GM12875 (cell line): ENCODE data around the gene NRG2.

Source experiments
- H3K4me3 ChIP-seq: one replicate; pipeline ENCODE4 v1.5.1; 2011; ENCODE audit warnings: low read depth, low read length, control low read depth
- CTCF ChIP-seq: IDR thresholded peaks from 2 replicates; pipeline ENCODE4 v1.5.1; 2011; ENCODE audit warnings: low read depth, mild to moderate bottlenecking, control low read depth, inconsistent platforms, low read length, moderate library complexity, borderline replicate concordance; ENCODE audit not compliant: insufficient read depth

NRG2 gene

DNA sequence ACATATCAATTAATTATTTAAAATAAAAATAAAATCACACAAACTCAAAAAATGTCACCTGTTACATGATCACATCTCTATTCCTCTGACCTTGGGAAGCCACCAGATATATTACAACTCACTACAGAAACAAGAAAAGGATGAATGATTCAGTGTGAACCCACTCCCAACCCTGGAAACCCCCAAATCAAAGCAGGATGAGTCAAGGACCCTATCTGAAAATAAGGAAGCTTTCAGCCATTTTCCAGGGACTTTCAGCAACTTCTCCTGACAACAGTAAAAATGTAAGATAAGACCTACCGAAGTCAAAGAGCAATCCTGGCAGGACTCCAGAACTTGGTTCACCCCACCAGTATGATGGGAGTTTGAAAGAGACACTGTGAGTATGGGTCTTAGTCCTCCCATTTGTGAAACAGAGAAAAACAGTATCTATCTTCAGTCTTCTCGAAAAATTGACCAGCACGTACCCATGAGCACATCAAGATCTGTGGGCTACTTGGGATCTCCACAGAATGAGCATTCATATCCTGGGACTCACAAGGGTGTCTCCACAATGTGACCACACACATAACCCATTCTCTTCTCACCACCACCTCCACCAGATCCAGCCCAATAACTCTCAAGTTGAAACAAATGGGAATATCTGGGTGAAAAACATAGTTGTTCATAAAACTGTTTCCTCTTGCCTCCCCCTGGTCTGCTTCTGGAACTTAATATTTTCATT lies 9.9 kb downstream of the NRG2 start:
- no peak overlapping the region for H3K4me3 ChIP-seq
- no peak for TF ChIP-seq CTCF

GRCh38 chr5:140032296-140032695 lies 10.8 kb downstream of the NRG2 start:
- H3K4me3 ChIP-seq, result no peak overlapping the region
- TF ChIP-seq CTCF, result no peak

DNA sequence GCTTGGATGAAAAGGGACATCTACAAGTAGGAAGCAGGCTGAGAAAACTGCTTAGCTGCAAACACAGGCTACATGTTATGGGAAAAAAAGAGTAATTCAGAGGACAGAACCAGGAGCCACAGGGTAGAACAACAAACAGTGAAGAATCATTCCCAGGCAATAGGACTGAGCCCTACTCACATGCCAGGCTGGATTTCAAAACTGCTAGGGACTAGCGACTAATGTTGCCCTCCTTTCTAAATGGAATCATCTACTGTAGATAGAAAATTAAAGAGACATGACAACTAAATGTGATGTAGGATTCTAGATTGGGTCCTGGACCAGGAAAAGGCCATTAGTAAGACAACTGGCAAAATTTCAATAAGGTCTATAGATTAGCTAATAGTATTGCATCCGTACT lies 15.3 kb downstream of the NRG2 start:
- TF ChIP-seq CTCF, result no peak
- no peak overlapping the region for H3K4me3 ChIP-seq

- H3K4me3 ChIP-seq, result no peak overlapping the region
- no peak for TF ChIP-seq CTCF
Measured at GRCh38 chr5:140025736-140026135, 17.4 kb downstream of the NRG2 start.

DNA sequence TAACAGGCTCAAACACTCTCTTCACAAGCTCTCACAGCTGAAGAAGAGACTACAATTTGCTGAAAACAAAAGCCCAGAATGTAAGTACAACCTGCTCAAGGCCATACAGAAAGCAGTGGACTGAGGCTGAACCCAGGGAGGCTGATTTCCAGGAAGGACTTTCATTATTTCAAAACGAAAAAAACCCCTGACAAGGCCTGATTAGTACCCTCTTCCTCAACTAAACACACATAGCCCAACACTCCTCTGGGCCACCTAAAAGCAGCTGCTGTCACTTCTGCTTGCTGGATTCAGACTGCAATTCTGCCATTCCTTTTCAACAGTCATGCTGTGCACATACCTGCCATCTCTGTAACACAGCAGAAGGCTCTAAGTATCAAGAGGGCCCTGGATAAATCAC lies 18.2 kb downstream of the NRG2 start:
- H3K4me3 ChIP-seq, result no peak overlapping the region
- no peak for TF ChIP-seq CTCF

- H3K4me3 ChIP-seq, result no peak overlapping the region
- no peak for TF ChIP-seq CTCF
Measured at GRCh38 chr5:140023611-140024191, 19.4 kb downstream of the NRG2 start.

DNA sequence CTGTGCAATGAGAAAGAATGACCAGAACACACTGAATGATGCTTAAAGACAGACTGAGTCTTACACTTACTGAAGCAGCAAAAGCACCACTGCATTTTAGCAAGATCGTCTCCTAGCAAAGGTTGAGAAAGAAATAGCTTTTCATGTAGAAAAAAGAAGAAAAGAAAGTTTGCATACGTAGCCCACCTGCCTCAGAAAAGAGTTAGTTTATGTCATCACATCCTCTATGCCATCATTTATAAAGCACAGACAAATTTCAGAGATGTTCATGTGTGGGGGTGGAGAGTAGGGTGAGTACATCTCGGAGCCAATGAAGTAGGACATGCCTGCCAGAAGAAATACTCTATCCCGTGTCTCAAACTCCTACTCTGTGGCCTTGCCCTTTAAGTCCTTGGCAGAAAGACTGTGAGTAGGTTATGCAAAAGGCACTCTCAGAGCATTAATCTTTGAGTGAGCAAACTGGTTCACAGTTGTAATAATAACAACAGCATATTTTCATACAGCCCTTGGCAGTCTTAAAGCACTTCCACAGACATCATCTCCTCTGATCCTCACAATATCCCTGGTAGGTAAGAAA lies 22.4 kb downstream of the NRG2 start:
- no peak overlapping the region for H3K4me3 ChIP-seq

More for the DNA sequence above, 22.4 kb downstream of the NRG2 start:
- no peak for TF ChIP-seq CTCF
